PFSK-1 (cell line): Measurements from ENCODE around the gene ZNF341.

Experiments used
- FOXP2 ChIP-seq: optimal IDR thresholded peaks from 2 replicates; pipeline ENCODE3; 2011; ENCODE audit warnings: borderline replicate concordance, control low read depth, inconsistent platforms; ENCODE audit not compliant: insufficient read depth; ENCODE audit errors: extremely low read length, extremely low read depth
- POLR2AphosphoS5 ChIP-seq: IDR thresholded peaks from 2 replicates; pipeline ENCODE4 v1.6.1; 2012; ENCODE audit warnings: low read depth, mild to moderate bottlenecking, control low read depth, low read length, moderate library complexity
- REST ChIP-seq, 2 experiments: IDR thresholded peaks; 2 replicates each; pipeline versions ENCODE4 v1.6.1 to v1.8.0; 2011 to 2012; ENCODE audit warnings: low read depth in 2 of 2, low read length in 2 of 2, control low read depth in 1 of 2, inconsistent platforms in 1 of 2, mild to moderate bottlenecking in 1 of 2, moderate library complexity in 1 of 2; ENCODE audit not compliant: insufficient read depth in 1 of 2
- SIN3A ChIP-seq: IDR thresholded peaks from 2 replicates; pipeline ENCODE4 v1.6.1; 2012; ENCODE audit warnings: mild to moderate bottlenecking, low read length, moderate library complexity, borderline replicate concordance; ENCODE audit not compliant: insufficient read depth
- TAF1 ChIP-seq: IDR thresholded peaks from 2 replicates; pipeline ENCODE4 v1.6.1; 2012; ENCODE audit warnings: low read length, control low read depth, borderline replicate concordance; ENCODE audit not compliant: insufficient read depth

- TF ChIP-seq POLR2AphosphoS5: no peak
- no peak for TF ChIP-seq TAF1
- no peak for TF ChIP-seq REST (IDR thresholded peaks at IDR 0.05; ENCODE audit: insufficient read depth in 1 of 2, low read depth in 2 of 2, low read length in 2 of 2)
- TF ChIP-seq SIN3A: no peak
- no peak for TF ChIP-seq FOXP2
Measured at GRCh38 chr20:33803921-33804337, 72.1 kb downstream of the ZNF341 start.
